ENCODE measurements around the gene SLC6A6. TPM values are rescaled to one million over a fixed set of nuclear protein-coding genes. Genes with fewer than 3 reads are reported as not detected.

The SLC6A6 gene
- total RNA-seq, 1 donor from 2014 or later, result 32.9 TPM

- Mint-ChIP-seq H3K4me3 (peak overlapping the region; percentile 24), H3K27me3 (ENCODE audit: insufficient read depth, low read depth) (peaks cover 3% of the 10 kb centered on the region), H3K4me1 (peaks cover 28% of the 10 kb centered on the region), H3K36me3 (no peaks in the 10 kb centered on the region), H3K27ac (no peak overlapping the region), H3K9me3 (peaks cover 4% of the 10 kb centered on the region)
- H2AFZ ChIP-seq (replicated peaks), result no peak overlapping the region
- peaks cover 18% of the 10 kb centered on the region for H3K27me3 ChIP-seq
- H3K79me2 ChIP-seq (ENCODE audit: low read depth), result no peaks in the 10 kb centered on the region
- H3K4me1 ChIP-seq, result peaks cover 16% of the 10 kb centered on the region
- no peaks in the 10 kb centered on the region for H4K20me1 ChIP-seq (ENCODE audit: low read depth)
- peaks cover 21% of the 10 kb centered on the region for H3F3A ChIP-seq (ENCODE audit: low read depth)
- TF ChIP-seq CTCF (IDR thresholded peaks at IDR 0.05), result no peak
- no peak for TF ChIP-seq EZH2 (IDR thresholded peaks at IDR 0.05)
- no peak for TF ChIP-seq EZH2phosphoT487 (IDR thresholded peaks at IDR 0.05)
- no peak overlapping the region for H3K27ac ChIP-seq
- H3K4me3 ChIP-seq, result no peak overlapping the region
- H3K9me3 ChIP-seq (ENCODE audit: low read depth), result no peaks in the 10 kb centered on the region
- DNase-seq (ENCODE audit: low spot score), result no peak
- H3K36me3 ChIP-seq, result peaks cover 2% of the 10 kb centered on the region
- H3K4me2 ChIP-seq, result no peak overlapping the region
- H3K9ac ChIP-seq, result no peak overlapping the region
Observed at GRCh38 chr3:14531856-14532395, 129.5 kb downstream of the SLC6A6 start.

DNA sequence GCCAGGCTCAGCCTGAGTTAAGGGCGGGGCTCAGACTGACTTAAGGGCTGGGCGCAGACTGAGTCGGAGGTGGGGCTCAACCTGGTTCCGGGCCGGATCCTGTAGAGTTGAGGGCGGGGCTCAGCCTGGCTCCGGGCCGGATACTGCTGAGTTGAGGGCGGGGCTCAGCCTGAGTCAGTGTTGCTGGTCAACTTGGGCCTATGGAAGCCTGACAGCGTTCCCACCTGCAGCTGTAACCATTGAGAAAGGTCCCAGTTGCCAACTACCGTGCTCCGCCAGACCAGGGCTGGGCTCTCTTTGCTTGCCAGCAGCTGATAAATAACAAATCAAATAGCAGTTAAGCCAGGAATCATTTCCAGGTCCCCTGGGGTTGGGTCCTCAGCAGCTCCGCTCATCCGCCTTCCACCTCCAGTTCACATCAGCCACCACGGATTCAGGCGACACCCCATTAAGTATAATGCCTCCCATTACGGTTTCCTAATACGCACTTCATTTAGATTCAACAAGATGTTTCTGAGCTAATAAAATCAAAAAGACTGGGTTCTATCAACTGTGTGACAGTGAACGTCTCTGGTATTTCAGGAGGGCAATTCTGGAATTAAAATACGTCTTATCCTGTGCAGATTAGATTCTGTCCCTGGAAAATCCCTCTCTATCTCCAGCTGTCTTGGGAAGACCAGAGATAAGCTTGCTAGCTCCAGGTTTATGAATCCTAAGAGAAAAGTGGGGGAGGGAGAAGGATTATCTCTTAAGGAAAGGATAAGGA, 130.5 kb downstream of the SLC6A6 start:
- peaks cover 18% of the 10 kb centered on the region for H3K27me3 ChIP-seq
- peaks cover 21% of the 10 kb centered on the region for H3F3A ChIP-seq (ENCODE audit: low read depth)
- no peak overlapping the region for H3K27ac ChIP-seq
- H3K4me2 ChIP-seq, result no peak overlapping the region
- H3K4me3 Mint-ChIP-seq, result no peak overlapping the region
- no peak overlapping the region for H3K9ac ChIP-seq
- no peak overlapping the region for H3K27ac Mint-ChIP-seq
- TF ChIP-seq CTCF (IDR thresholded peaks at IDR 0.05) (no peak), EZH2phosphoT487 (IDR thresholded peaks at IDR 0.05) (no peak), EZH2 (IDR thresholded peaks at IDR 0.05) (no peak)
- H3K27me3 Mint-ChIP-seq (ENCODE audit: insufficient read depth, low read depth), result peaks cover 3% of the 10 kb centered on the region
- peak; percentile 52 for DNase-seq (ENCODE audit: low spot score)
- no peaks in the 10 kb centered on the region for H3K9me3 ChIP-seq (ENCODE audit: low read depth)
- peaks cover 32% of the 10 kb centered on the region for H3K4me1 Mint-ChIP-seq
- no peak overlapping the region for H3K4me3 ChIP-seq
- no peak overlapping the region for H2AFZ ChIP-seq (replicated peaks)
- H4K20me1 ChIP-seq (ENCODE audit: low read depth), result no peaks in the 10 kb centered on the region
- H3K36me3 Mint-ChIP-seq, result no peaks in the 10 kb centered on the region
- peaks cover 4% of the 10 kb centered on the region for H3K9me3 Mint-ChIP-seq
- H3K79me2 ChIP-seq (ENCODE audit: low read depth), result no peaks in the 10 kb centered on the region
- peaks cover 2% of the 10 kb centered on the region for H3K36me3 ChIP-seq
- peaks cover 16% of the 10 kb centered on the region for H3K4me1 ChIP-seq

- H3K9me3 Mint-ChIP-seq, result peaks cover 4% of the 10 kb centered on the region
- Histone ChIP-seq H3K4me2 (no peak overlapping the region), H2AFZ (replicated peaks) (no peak overlapping the region), H3K36me3 (peaks cover 2% of the 10 kb centered on the region), H3K79me2 (ENCODE audit: low read depth) (no peaks in the 10 kb centered on the region), H3K27ac (no peak overlapping the region), H3K4me3 (no peak overlapping the region), H3K27me3 (peaks cover 18% of the 10 kb centered on the region), H3K9ac (no peak overlapping the region), H3K9me3 (ENCODE audit: low read depth) (no peaks in the 10 kb centered on the region), H4K20me1 (ENCODE audit: low read depth) (no peaks in the 10 kb centered on the region), H3K4me1 (peaks cover 16% of the 10 kb centered on the region), H3F3A (ENCODE audit: low read depth) (peaks cover 21% of the 10 kb centered on the region)
- peaks cover 32% of the 10 kb centered on the region for H3K4me1 Mint-ChIP-seq
- no peak overlapping the region for H3K27ac Mint-ChIP-seq
- H3K27me3 Mint-ChIP-seq (ENCODE audit: insufficient read depth, low read depth), result peaks cover 4% of the 10 kb centered on the region
- no peak overlapping the region for H3K4me3 Mint-ChIP-seq
- TF ChIP-seq EZH2phosphoT487 (IDR thresholded peaks at IDR 0.05) (no peak), EZH2 (IDR thresholded peaks at IDR 0.05) (no peak), CTCF (IDR thresholded peaks at IDR 0.05) (no peak)
- DNase-seq (ENCODE audit: low spot score), result no peak
- H3K36me3 Mint-ChIP-seq, result no peaks in the 10 kb centered on the region
Observed at GRCh38 chr3:14533457-14533958, 131.1 kb downstream of the SLC6A6 start.

Data from neural progenitor cell (in vitro differentiated cells).